ENCODE results near the gene PRMT7. TPM values are rescaled to one million over a fixed set of nuclear protein-coding genes. Genes with fewer than 3 reads are reported as not detected.

PRMT7 gene
- total RNA-seq, 4 donors from 2014 or later = 20.6 to 115 (median 38.5) TPM

GRCh38 chr16:68344252-68344651 lies 33.4 kb downstream of the PRMT7 start:
- no peaks in the 10 kb centered on the region for H3K27me3 ChIP-seq
- TF ChIP-seq EP300 (IDR thresholded peaks at IDR 0.05; ENCODE audit: low read depth) (no peak), POLR2AphosphoS5 (IDR thresholded peaks at IDR 0.05) (no peak), CTCF (IDR thresholded peaks at IDR 0.05) (no peak), POLR2A (IDR thresholded peaks at IDR 0.05) (no peak)
- no peak for DNase-seq
- intact Hi-C loops (cut with DNase I; ENCODE audit: low total_unique reads) (no loop called here), in situ Hi-C loops (cut with MboI; ENCODE audit: low pct_ligation_motif_present in 1 of 4, low pct_unique_long_range_greater_than_20kb in 1 of 4, low sequenced_read_pairs in 3 of 4) (no loop called here)
- H3K36me3 ChIP-seq = peaks cover 0 to 35% (median 16%) of the 10 kb centered on the region in 4 donors
- H3K4me3 ChIP-seq = no peak overlapping the region
- 84% methylated on average over 10 to 11 of the region's 11 CpGs for WGBS, 2 donors (ENCODE audit: low coverage in 1 of 2)
- no peaks in the 10 kb centered on the region for H3K4me1 ChIP-seq
- H3K27ac ChIP-seq = no peak overlapping the region
- H3K9me3 ChIP-seq = no peaks in the 10 kb centered on the region

GRCh38 chr16:68345351-68345810 lies 34.6 kb downstream of the PRMT7 start:
- DNase-seq = no peak
- Histone ChIP-seq H3K27ac (no peak overlapping the region), H3K4me3 (no peak overlapping the region), H3K36me3 (peaks cover 0 to 31% (median 9%) of the 10 kb centered on the region in 4 donors), H3K4me1 (no peaks in the 10 kb centered on the region), H3K27me3 (no peaks in the 10 kb centered on the region), H3K9me3 (no peaks in the 10 kb centered on the region)
- in situ Hi-C loops (cut with MboI; ENCODE audit: low pct_ligation_motif_present in 1 of 4, low pct_unique_long_range_greater_than_20kb in 1 of 4, low sequenced_read_pairs in 3 of 4) (no loop called here), intact Hi-C loops (cut with DNase I; ENCODE audit: low total_unique reads) (no loop called here)
- TF ChIP-seq EP300 (IDR thresholded peaks at IDR 0.05; ENCODE audit: low read depth) = no peak
- no peak for TF ChIP-seq POLR2A (IDR thresholded peaks at IDR 0.05)
- no peak for TF ChIP-seq POLR2AphosphoS5 (IDR thresholded peaks at IDR 0.05)
- TF ChIP-seq CTCF (IDR thresholded peaks at IDR 0.05) = no peak
- WGBS, 2 donors (ENCODE audit: low coverage in 1 of 2) = 81 to 86% methylated on average over 1 to 11 of the region's 11 CpGs

GRCh38 chr16:68345958-68346635 lies 35.3 kb downstream of the PRMT7 start:
- 98% methylated on average over 16 of the region's 16 CpGs; no CpG with 5 or more reads in 1 of the 2 donors for WGBS, 2 donors (ENCODE audit: low coverage in 1 of 2)
- TF ChIP-seq POLR2A (IDR thresholded peaks at IDR 0.05) (no peak), POLR2AphosphoS5 (IDR thresholded peaks at IDR 0.05) (no peak), CTCF (IDR thresholded peaks at IDR 0.05) (no peak), EP300 (IDR thresholded peaks at IDR 0.05; ENCODE audit: low read depth) (no peak)
- DNase-seq = no peak
- intact Hi-C loops (cut with DNase I; ENCODE audit: low total_unique reads) (no loop called here), in situ Hi-C loops (cut with MboI; ENCODE audit: low pct_ligation_motif_present in 1 of 4, low pct_unique_long_range_greater_than_20kb in 1 of 4, low sequenced_read_pairs in 3 of 4) (no loop called here)
- Histone ChIP-seq H3K27ac (no peak overlapping the region), H3K27me3 (no peaks in the 10 kb centered on the region), H3K9me3 (no peaks in the 10 kb centered on the region), H3K36me3 (peaks cover 0 to 31% (median 7%) of the 10 kb centered on the region in 4 donors), H3K4me3 (no peak overlapping the region), H3K4me1 (peaks cover 0 to under 1% (median under 1%) of the 10 kb centered on the region in 4 donors)

DNA sequence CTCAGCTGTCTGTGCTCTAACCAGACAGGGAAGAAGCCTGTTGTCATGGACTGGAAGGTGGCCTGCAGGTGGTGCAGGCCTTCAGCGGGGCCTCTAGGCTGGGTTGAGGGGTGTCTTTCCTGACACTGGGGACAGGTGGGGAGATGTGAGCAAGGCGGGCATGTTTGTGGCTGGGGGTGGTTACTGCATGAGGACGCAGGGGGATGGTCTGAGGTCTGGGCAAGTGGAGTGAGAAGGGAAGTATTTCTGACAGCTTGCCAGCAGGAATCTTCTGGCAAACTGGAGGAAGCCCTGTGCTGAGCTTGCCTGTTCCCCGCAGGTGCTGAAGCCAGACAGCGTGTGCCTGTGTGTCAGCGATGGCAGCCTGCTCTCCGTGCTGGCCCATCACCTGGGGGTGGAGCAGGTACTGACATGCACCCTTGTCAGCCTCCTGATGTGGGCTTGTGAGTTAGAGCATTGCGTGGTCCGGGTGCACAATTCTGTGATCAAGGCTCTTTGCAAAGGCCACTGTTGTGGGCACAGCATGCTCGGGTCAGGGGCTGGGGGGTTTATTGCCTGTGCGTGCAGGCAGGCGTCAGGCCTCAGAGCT lies 36.2 kb downstream of the PRMT7 start:
- no peak for TF ChIP-seq EP300 (IDR thresholded peaks at IDR 0.05; ENCODE audit: low read depth)
- no peak for TF ChIP-seq CTCF (IDR thresholded peaks at IDR 0.05)
- TF ChIP-seq POLR2A (IDR thresholded peaks at IDR 0.05) = no peak
- TF ChIP-seq POLR2AphosphoS5 (IDR thresholded peaks at IDR 0.05) = no peak
- 90% methylated on average over 12 of the region's 12 CpGs; no CpG with 5 or more reads in 1 of the 2 donors for WGBS, 2 donors (ENCODE audit: low coverage in 1 of 2)
- Histone ChIP-seq H3K27me3 (no peaks in the 10 kb centered on the region), H3K9me3 (no peaks in the 10 kb centered on the region), H3K4me1 (peaks cover 4 to 7% (median 7%) of the 10 kb centered on the region in 4 donors), H3K36me3 (peaks cover 0 to 31% (median 7%) of the 10 kb centered on the region in 4 donors), H3K27ac (no peak overlapping the region), H3K4me3 (no peak overlapping the region)
- DNase-seq = no peak
- in situ Hi-C loops (cut with MboI; ENCODE audit: low pct_ligation_motif_present in 1 of 4, low pct_unique_long_range_greater_than_20kb in 1 of 4, low sequenced_read_pairs in 3 of 4) = no loop called here
- intact Hi-C loops (cut with DNase I; ENCODE audit: low total_unique reads) = no loop called here
